SU-DHL-6 (cell line): Measurements from ENCODE around the gene FRMPD4.

Source experiments
- H2AFZ ChIP-seq: fragments of 200-600 bp; sonication (generic); 2 replicates; pipeline ENCODE4 v1.6.1; 2014; ENCODE audit warnings: low read depth, mild to moderate bottlenecking, moderate library complexity, mixed read lengths, antibody characterized with exemption, low read length; ENCODE audit not compliant: severe bottlenecking
- H3F3A ChIP-seq: fragments of 200-600 bp; shearing (Covaris generic); 2 replicates; pipeline ENCODE4 v1.6.0; 2016; ENCODE audit warnings: antibody characterized with exemption, mild to moderate bottlenecking; ENCODE audit not compliant: insufficient read depth
- H3K27ac ChIP-seq: fragments of 200-600 bp; sonication (generic); 2 replicates; pipeline ENCODE4 v1.5.1; 2016; ENCODE audit warnings: low read depth, mild to moderate bottlenecking, low read length, moderate library complexity, mixed read lengths
- H3K27me3 ChIP-seq: fragments of 200-600 bp; sonication (generic), shearing (Covaris generic); 2 replicates; pipeline ENCODE4 v1.6.0; 2014; ENCODE audit warnings: mild to moderate bottlenecking, low read length
- H3K36me3 ChIP-seq: fragments of 200-600 bp; sonication (generic); 2 replicates; pipeline ENCODE4 v1.6.1; 2014; ENCODE audit warnings: mild to moderate bottlenecking, low read length, mixed read lengths
- H3K4me2 ChIP-seq: fragments of 300-600, 200-600 bp; shearing (Covaris generic), sonication (generic); 2 replicates; pipeline ENCODE4 v1.6.0; 2014; ENCODE audit warnings: low read length, low read depth, mild to moderate bottlenecking; ENCODE audit not compliant: poor library complexity, severe bottlenecking
- H3K4me3 ChIP-seq: fragments of 200-600 bp; sonication (generic); 2 replicates; pipeline ENCODE4 v1.5.1; 2014; ENCODE audit warnings: antibody characterized with exemption, low read length, mild to moderate bottlenecking, mixed read lengths; ENCODE audit not compliant: insufficient read depth, poor library complexity, severe bottlenecking
- H3K79me2 ChIP-seq: fragments of 200-600 bp; sonication (generic); 2 replicates; pipeline ENCODE4 v1.6.1; 2014; ENCODE audit warnings: mild to moderate bottlenecking, low read length, moderate library complexity; ENCODE audit not compliant: insufficient read depth
- H3K9ac ChIP-seq: fragments of 200-600 bp; sonication (generic); 2 replicates; pipeline ENCODE4 v1.7.0; 2014; ENCODE audit warnings: mild to moderate bottlenecking, low read length
- H3K9me2 ChIP-seq: fragments of 200-600 bp; sonication (generic); replicated peaks from 2 replicates; pipeline ENCODE4 v1.6.1; 2014; ENCODE audit warnings: low read length; ENCODE audit not compliant: insufficient read depth
- H3K9me3 ChIP-seq: fragments of 200-600 bp; sonication (generic); 2 replicates; pipeline ENCODE4 v1.6.1; 2014; ENCODE audit warnings: low read length, mixed read lengths; ENCODE audit not compliant: insufficient read depth
- H4K20me1 ChIP-seq: fragments of 200-600 bp; sonication (generic); 2 replicates; pipeline ENCODE4 v1.6.1; 2014; ENCODE audit warnings: low read depth, mild to moderate bottlenecking, antibody characterized with exemption, low read length, moderate library complexity, mixed read lengths
- CTCF ChIP-seq: fragments of 200-600 bp; sonication (generic); IDR thresholded peaks from one replicate; pipeline ENCODE4 v1.5.1; 2017; ENCODE audit warnings: antibody characterized with exemption, mild to moderate bottlenecking, low read length, moderate library complexity; ENCODE audit not compliant: insufficient read depth, poor library complexity, severe bottlenecking
- EZH2phosphoT487 ChIP-seq: fragments of 200-600 bp; sonication (generic), shearing (Covaris generic); conservative IDR thresholded peaks from 2 replicates; pipeline ENCODE4 v1.6.1; 2018; ENCODE audit warnings: mild to moderate bottlenecking, antibody characterized with exemption, low read length, moderate library complexity, mixed read lengths

Gene FRMPD4

GRCh38 chrX:12672367-12673106 lies 534.3 kb downstream of the FRMPD4 start:
- H3K9me2 ChIP-seq = no peaks in the 10 kb centered on the region
- H3F3A ChIP-seq = no peaks in the 10 kb centered on the region
- no peak overlapping the region for H3K4me3 ChIP-seq
- H3K4me2 ChIP-seq = no peak overlapping the region
- H3K9ac ChIP-seq = no peak overlapping the region
- H3K9me3 ChIP-seq = no peaks in the 10 kb centered on the region
- no peak overlapping the region for H3K27ac ChIP-seq
- H3K36me3 ChIP-seq = no peaks in the 10 kb centered on the region
- no peaks in the 10 kb centered on the region for H3K79me2 ChIP-seq
- no peak overlapping the region for H2AFZ ChIP-seq
- TF ChIP-seq EZH2phosphoT487 = no peak
- TF ChIP-seq CTCF = no peak
- no peaks in the 10 kb centered on the region for H4K20me1 ChIP-seq
- no peaks in the 10 kb centered on the region for H3K27me3 ChIP-seq

- TF ChIP-seq EZH2phosphoT487 (no peak), CTCF (no peak)
- Histone ChIP-seq H3K9me2 (no peaks in the 10 kb centered on the region), H3K79me2 (no peaks in the 10 kb centered on the region), H4K20me1 (no peaks in the 10 kb centered on the region), H2AFZ (no peak overlapping the region), H3F3A (no peaks in the 10 kb centered on the region), H3K4me3 (no peak overlapping the region), H3K36me3 (no peaks in the 10 kb centered on the region), H3K4me2 (no peak overlapping the region), H3K9ac (no peak overlapping the region), H3K27ac (no peak overlapping the region), H3K27me3 (no peaks in the 10 kb centered on the region), H3K9me3 (no peaks in the 10 kb centered on the region)
These were observed 535.2 kb downstream of the FRMPD4 start for GRCh38 chrX:12673487-12673886.

- H3F3A ChIP-seq = no peaks in the 10 kb centered on the region
- no peaks in the 10 kb centered on the region for H3K9me3 ChIP-seq
- no peak overlapping the region for H3K4me2 ChIP-seq
- TF ChIP-seq EZH2phosphoT487 (no peak), CTCF (no peak)
- no peak overlapping the region for H3K9ac ChIP-seq
- no peaks in the 10 kb centered on the region for H3K36me3 ChIP-seq
- H3K4me3 ChIP-seq = no peak overlapping the region
- H4K20me1 ChIP-seq = no peaks in the 10 kb centered on the region
- H3K79me2 ChIP-seq = no peaks in the 10 kb centered on the region
- H2AFZ ChIP-seq = no peak overlapping the region
- no peak overlapping the region for H3K27ac ChIP-seq
- no peaks in the 10 kb centered on the region for H3K27me3 ChIP-seq
- no peaks in the 10 kb centered on the region for H3K9me2 ChIP-seq
These were observed 541.2 kb downstream of the FRMPD4 start for GRCh38 chrX:12679522-12679921.
